CD14-positive monocyte (primary cell): Measurements from ENCODE around the gene ERICH3. TPM values are rescaled to one million over a fixed set of nuclear protein-coding genes. Genes with fewer than 3 reads are reported as not detected.

Experiments used
- DNase-seq, 3 donors: peaks; one replicate each; pipeline ENCODE4 v3.0.0-alpha.2; 2011 to 2022
- H2AFZ ChIP-seq: 2 replicates; pipeline ENCODE4 v1.6.0; 2012; ENCODE audit warnings: mild to moderate bottlenecking, low read depth, low read length, inconsistent platforms; ENCODE audit not compliant: insufficient read depth, poor library complexity, severe bottlenecking
- H3K27ac ChIP-seq, 2 donors: 1 replicate in 1 of 2; 2 replicates in 1 of 2; pipeline ENCODE4 v1.5.1; 2012 to 2013; ENCODE audit warnings: low read length in 2 of 2, control low read depth in 1 of 2, inconsistent platforms in 1 of 2, low read depth in 1 of 2, mild to moderate bottlenecking in 1 of 2
- H3K27me3 ChIP-seq, 2 donors: one replicate each; pipeline versions ENCODE4 v1.6.0 to v1.6.1; 2011 to 2013; ENCODE audit warnings: low read length in 2 of 2; ENCODE audit not compliant: control insufficient read depth in 2 of 2, insufficient read depth in 2 of 2
- H3K36me3 ChIP-seq, 2 donors: replicated peaks in 1 of 2; 1 replicate in 1 of 2; 2 replicates in 1 of 2; pipeline versions ENCODE4 v1.5.1 to v1.6.1; 2012 to 2013; ENCODE audit warnings: low read length in 2 of 2, control low read depth in 1 of 2, inconsistent platforms in 1 of 2, mild to moderate bottlenecking in 1 of 2; ENCODE audit not compliant: insufficient read depth in 2 of 2, control insufficient read depth in 1 of 2
- H3K4me1 ChIP-seq, 2 donors: 1 replicate in 1 of 2; 2 replicates in 1 of 2; pipeline versions ENCODE4 v1.5.1 to v1.6.1; 2012 to 2013; ENCODE audit warnings: low read length in 2 of 2, control low read depth in 1 of 2, inconsistent platforms in 1 of 2, mild to moderate bottlenecking in 1 of 2, moderate library complexity in 1 of 2; ENCODE audit not compliant: insufficient read depth in 2 of 2, control insufficient read depth in 1 of 2
- H3K4me2 ChIP-seq: replicated peaks from 2 replicates; pipeline ENCODE3; 2012; ENCODE audit warnings: low read length, moderate library complexity, mild to moderate bottlenecking; ENCODE audit not compliant: poor library complexity, severe bottlenecking; ENCODE audit errors: extremely low read depth
- H3K4me3 ChIP-seq, 3 experiments: fragments of 200-600 bp in 1 of 3; sonication (generic) in 1 of 3; replicated peaks in 1 of 3; 1 replicate in 2 of 3; 2 replicates in 1 of 3; pipeline ENCODE4 v1.5.1; 2011 to 2013; ENCODE audit warnings: low read length in 3 of 3, mild to moderate bottlenecking in 3 of 3, control low read depth in 2 of 3, low read depth in 2 of 3, inconsistent platforms in 1 of 3, moderate library complexity in 1 of 3
- H3K79me2 ChIP-seq: 2 replicates; pipeline ENCODE4 v1.6.0; 2012; ENCODE audit warnings: mild to moderate bottlenecking, control low read depth, inconsistent platforms, low read length, moderate library complexity; ENCODE audit not compliant: insufficient read depth
- H3K9ac ChIP-seq: 2 replicates; pipeline ENCODE4 v1.6.0; 2017; ENCODE audit warnings: low read length, mild to moderate bottlenecking; ENCODE audit not compliant: insufficient read depth, poor library complexity, severe bottlenecking
- H3K9me3 ChIP-seq, 2 donors: replicated peaks in 1 of 2; 1 replicate in 1 of 2; 2 replicates in 1 of 2; pipeline versions ENCODE4 v1.5.1 to v1.6.1; 2012 to 2013; ENCODE audit warnings: low read length in 2 of 2, control low read depth in 1 of 2; ENCODE audit not compliant: control insufficient read depth in 1 of 2, insufficient read depth in 1 of 2
- H4K20me1 ChIP-seq: 2 replicates; pipeline ENCODE4 v1.6.0; 2012; ENCODE audit warnings: mild to moderate bottlenecking, low read length, control low read depth, moderate library complexity; ENCODE audit not compliant: insufficient read depth
- H3K27ac Mint-ChIP-seq, 7 donors: one replicate each; pipeline ENCODE4 v1.8.0; 2020; ENCODE audit warnings: mild to moderate bottlenecking in 7 of 7, mixed read lengths in 7 of 7, moderate library complexity in 6 of 7, inconsistent platforms in 2 of 7
- H3K27me3 Mint-ChIP-seq, 3 donors: one replicate each; pipeline ENCODE4 v1.8.0; 2021 to 2022; ENCODE audit warnings: low read depth in 3 of 3, mild to moderate bottlenecking in 3 of 3, mixed read lengths in 3 of 3, moderate library complexity in 3 of 3, inconsistent platforms in 1 of 3
- H3K36me3 Mint-ChIP-seq, 2 donors: one replicate each; pipeline ENCODE4 v1.8.0; 2020; ENCODE audit warnings: mixed read lengths in 2 of 2, inconsistent platforms in 1 of 2, mild to moderate bottlenecking in 1 of 2
- H3K4me1 Mint-ChIP-seq: one replicate; pipeline ENCODE4 v1.8.0; 2020; ENCODE audit warnings: mild to moderate bottlenecking, mixed read lengths
- H3K4me3 Mint-ChIP-seq, 2 donors: one replicate each; pipeline ENCODE4 v1.8.0; 2020; ENCODE audit warnings: mild to moderate bottlenecking in 2 of 2, mixed read lengths in 2 of 2, moderate library complexity in 1 of 2
- H3K9me3 Mint-ChIP-seq, 7 donors: one replicate each; pipeline ENCODE4 v1.8.0; 2020 to 2022; ENCODE audit warnings: mixed read lengths in 7 of 7, mild to moderate bottlenecking in 6 of 7, moderate library complexity in 6 of 7, inconsistent platforms in 2 of 7
- CTCF ChIP-seq: fragments of 200-600 bp; IDR thresholded peaks from one replicate; pipeline ENCODE4 v1.8.0; 2022; ENCODE audit warnings: antibody characterized with exemption, mild to moderate bottlenecking
- WGBS: methylation state at CpG from one replicate; pipeline ENCODE4 v1.1.5; 2013; ENCODE audit warnings: missing lambda C conversion rate; ENCODE audit not compliant: insufficient coverage; 5-methylcytosine and 5-hydroxymethylcytosine counted together
- intact Hi-C, 2 donors: fragments of 100-400 bp; cut with micrococcal nuclease; formaldehyde crosslinking; loops; one replicate each; pipeline versions ENCODE4 v1.15.0 to v1.15.1; 2023
- polyA plus RNA-seq, 3 donors: library from polyadenylated mRNA; depleted of rRNA in 1 of 3; unstranded in 2 of 3; stranded (reverse) in 1 of 3; fragments of 300-500 nt in 2 of 3; fragments of >200 nt in 1 of 3; fragmentation: Illumina TruSeq in 2 of 3; gene quantifications; 1 replicate in 2 of 3; 2 replicates in 1 of 3; pipeline ENCODE4 v1.2.3, GENCODE V29; 2012 to 2021

Gene ERICH3
- polyA plus RNA-seq, 3 donors, result not detected

- Histone ChIP-seq H3K27me3 (peaks cover 0 to 2% of the 10 kb centered on the region in 2 donors), H3K4me3 (no peak overlapping the region), H3K9ac (no peak overlapping the region), H2AFZ (no peak overlapping the region), H3K36me3 (no peaks in the 10 kb centered on the region), H3K27ac (no peak overlapping the region), H3K4me1 (no peaks in the 10 kb centered on the region), H4K20me1 (no peaks in the 10 kb centered on the region), H3K9me3 (no peaks in the 10 kb centered on the region), H3K4me2 (no peak overlapping the region), H3K79me2 (no peaks in the 10 kb centered on the region)
- no peak for DNase-seq
- 80% methylated on average over 1 of the region's 2 CpGs for WGBS
- intact Hi-C loops, result no loop called here
- Mint-ChIP-seq H3K27ac (no peak overlapping the region), H3K36me3 (no peaks in the 10 kb centered on the region), H3K27me3 (peaks cover 3 to 5% (median 3%) of the 10 kb centered on the region in 3 donors), H3K4me1 (no peaks in the 10 kb centered on the region), H3K4me3 (no peak overlapping the region), H3K9me3 (peaks cover 0 to 3% (median 0%) of the 10 kb centered on the region in 7 donors)
- no peak for TF ChIP-seq CTCF
Measured at GRCh38 chr1:74679811-74680210, 6.2 kb upstream of the ERICH3 start.

- no peak overlapping the region for H3K27ac ChIP-seq
- Mint-ChIP-seq H3K27me3 (peaks cover 14 to 16% (median 15%) of the 10 kb centered on the region in 3 donors), H3K36me3 (no peaks in the 10 kb centered on the region), H3K9me3 (peaks cover 0 to 3% (median 0%) of the 10 kb centered on the region in 7 donors), H3K4me1 (peaks cover 8% of the 10 kb centered on the region), H3K4me3 (no peak overlapping the region), H3K27ac (no peak overlapping the region)
- H3K36me3 ChIP-seq, result no peaks in the 10 kb centered on the region
- H3K27me3 ChIP-seq, result peaks cover 0 to 19% of the 10 kb centered on the region in 2 donors
- no peak for TF ChIP-seq CTCF
- DNase-seq, result no peak
- H3K79me2 ChIP-seq, result no peaks in the 10 kb centered on the region
- H2AFZ ChIP-seq, result no peak overlapping the region
- no peak overlapping the region for H3K9ac ChIP-seq
- no peak overlapping the region for H3K4me2 ChIP-seq
- intact Hi-C loops, result no loop called here
- H3K4me1 ChIP-seq, result peaks cover 5 to 8% of the 10 kb centered on the region in 2 donors
- H3K9me3 ChIP-seq, result no peaks in the 10 kb centered on the region
- no peak overlapping the region for H3K4me3 ChIP-seq
- no peaks in the 10 kb centered on the region for H4K20me1 ChIP-seq
Measured at GRCh38 chr1:74677926-74678325, 4.3 kb upstream of the ERICH3 start.
